Peyer's patch (tissue), 4 donors: ENCODE measurements around the gene ADARB1.

Experiments
- CTCF ChIP-seq, 6 experiments: fragments of 450-650 bp in 4 of 6; fragments of 200-600 bp in 2 of 6; sonication (generic) in 1 of 6; IDR thresholded peaks; one replicate each; pipeline ENCODE4 v1.5.1; 2017 to 2019; ENCODE audit warnings: antibody characterized with exemption in 6 of 6, mild to moderate bottlenecking in 3 of 6, moderate library complexity in 1 of 6
- POLR2A ChIP-seq, 2 donors: fragments of 450-650 bp; IDR thresholded peaks; one replicate each; pipeline ENCODE4 v1.5.1; 2017; ENCODE audit warnings: antibody characterized with exemption in 2 of 2, mild to moderate bottlenecking in 2 of 2, moderate library complexity in 2 of 2

GRCh38 chr21:45140346-45140940 is 66.1 kb downstream of the ADARB1 start:
- TF ChIP-seq CTCF (IDR thresholded peaks at IDR 0.05) (peak; percentile 28 to 96 (median 84)), POLR2A (IDR thresholded peaks at IDR 0.05) (no peak)
